Activated B cell treated with CpG ODN at 0.5 μM for 24 hours (primary cell): ENCODE data around the gene DENND6B. TPM values are rescaled to one million over a fixed set of nuclear protein-coding genes. Genes with fewer than 3 reads are reported as not detected.

Experiments
- ATAC-seq: fragments of 200-7000 bp; cut with Tn5 transposase; one replicate; pipeline ENCODE4 v1.10.0; 2021; ENCODE audit warnings: low read depth, mild to moderate bottlenecking, moderate library complexity
- CTCF ChIA-PET: fragments of 350-600 bp; sonication (Branson Sonifier 250); formaldehyde crosslinking; loops from one replicate; lab custom pipeline; 2021; ENCODE audit warnings: antibody characterized with exemption; lab: Charles Lee
- POLR2A ChIA-PET: fragments of 350-600 bp; sonication (Branson Sonifier 250); formaldehyde crosslinking; loops from one replicate; lab custom pipeline; 2021; ENCODE audit warnings: antibody characterized with exemption; lab: Charles Lee
- DNase-seq: peaks from one replicate; pipeline ENCODE4 v3.0.0; 2022
- H3K27ac Mint-ChIP-seq: one replicate; pipeline ENCODE4 v1.8.0; 2020; ENCODE audit warnings: mixed read lengths
- H3K27me3 Mint-ChIP-seq: one replicate; pipeline ENCODE4 v1.8.0; 2021; ENCODE audit warnings: mixed read lengths
- H3K36me3 Mint-ChIP-seq: one replicate; pipeline ENCODE4 v1.8.0; 2021; ENCODE audit warnings: low read depth, mixed read lengths
- H3K4me1 Mint-ChIP-seq: one replicate; pipeline ENCODE4 v1.8.0; 2021; ENCODE audit warnings: mixed read lengths
- H3K4me3 Mint-ChIP-seq: one replicate; pipeline ENCODE4 v1.8.0; 2020; ENCODE audit warnings: mild to moderate bottlenecking, mixed read lengths
- H3K9me3 Mint-ChIP-seq: one replicate; pipeline ENCODE4 v1.8.0; 2020; ENCODE audit warnings: mixed read lengths
- intact Hi-C: fragments of 100-400 bp; cut with micrococcal nuclease; formaldehyde crosslinking; loops from one replicate; pipeline ENCODE4 v1.15.1; 2024
- total RNA-seq: library from RNA; stranded (reverse); gene quantifications from 2 replicates; pipeline ENCODE4 v1.2.3, GENCODE V29; 2022
- TF ChIP-seq, protein P1 (sequence below): fragments of 200-600 bp; IDR thresholded peaks from one replicate; pipeline ENCODE4 v1.8.0; 2022; ENCODE audit warnings: antibody characterized with exemption, mild to moderate bottlenecking

DENND6B gene
- total RNA-seq, 1 donor from 2014 or later: 5.2 TPM

DNA sequence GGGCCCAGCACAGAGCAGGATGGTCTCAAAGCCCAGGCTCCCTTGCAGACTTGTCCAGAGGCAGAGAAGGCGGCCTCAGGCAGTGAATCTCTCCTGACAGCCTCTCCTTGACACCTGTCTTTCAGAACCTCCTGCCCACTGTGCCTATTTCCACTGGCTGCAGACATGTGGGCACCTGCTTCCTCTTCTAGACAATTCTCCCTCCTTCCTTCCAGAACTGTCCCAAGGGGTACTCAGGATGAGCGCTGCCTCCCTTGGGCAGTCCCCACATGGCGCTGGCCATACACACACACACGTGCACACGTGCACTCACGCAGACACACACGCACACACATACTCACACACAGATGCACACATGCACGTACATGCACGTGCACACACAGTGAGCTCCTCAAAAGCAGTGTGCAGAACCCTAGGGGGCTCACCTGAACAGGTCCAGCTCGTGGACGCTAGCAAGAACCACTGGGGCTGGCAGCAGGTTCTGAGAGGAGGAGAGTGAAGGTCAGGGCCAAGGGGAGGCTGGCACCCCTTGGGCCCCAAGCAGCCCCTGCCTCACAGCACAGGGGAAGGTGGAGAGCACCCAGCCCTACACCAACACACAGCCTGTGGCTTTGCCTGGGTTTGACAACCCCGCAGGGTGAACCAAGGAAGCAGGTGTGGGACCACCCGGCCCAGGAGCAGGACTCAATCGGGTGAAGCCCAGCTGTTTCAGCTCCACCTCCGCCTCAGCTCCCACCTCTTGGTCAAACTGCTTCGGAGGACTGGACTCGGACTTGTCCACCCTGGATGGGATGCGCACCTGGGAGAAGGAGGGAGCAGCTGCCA is 11.3 kb downstream of the DENND6B start:
- Mint-ChIP-seq H3K27ac (peak overlapping the region; percentile 62), H3K27me3 (no peaks in the 10 kb centered on the region), H3K36me3 (no peaks in the 10 kb centered on the region), H3K4me1 (peaks cover 57% of the 10 kb centered on the region), H3K9me3 (no peaks in the 10 kb centered on the region), H3K4me3 (peak overlapping the region; percentile 21)
- CTCF ChIA-PET: interaction anchor here (1.8 kb wide), 1 partner anchor 11 kb away, joined by 11 read pairs; the partner anchor contains the start of gene DENND6B
- ATAC-seq (no peak), DNase-seq (no peak)
- intact Hi-C loops: loop anchor here (2.0 kb wide), 1 partner anchor 15 kb away; no protein-coding TSS in a partner anchor
- TF ChIP-seq, protein P1, sequence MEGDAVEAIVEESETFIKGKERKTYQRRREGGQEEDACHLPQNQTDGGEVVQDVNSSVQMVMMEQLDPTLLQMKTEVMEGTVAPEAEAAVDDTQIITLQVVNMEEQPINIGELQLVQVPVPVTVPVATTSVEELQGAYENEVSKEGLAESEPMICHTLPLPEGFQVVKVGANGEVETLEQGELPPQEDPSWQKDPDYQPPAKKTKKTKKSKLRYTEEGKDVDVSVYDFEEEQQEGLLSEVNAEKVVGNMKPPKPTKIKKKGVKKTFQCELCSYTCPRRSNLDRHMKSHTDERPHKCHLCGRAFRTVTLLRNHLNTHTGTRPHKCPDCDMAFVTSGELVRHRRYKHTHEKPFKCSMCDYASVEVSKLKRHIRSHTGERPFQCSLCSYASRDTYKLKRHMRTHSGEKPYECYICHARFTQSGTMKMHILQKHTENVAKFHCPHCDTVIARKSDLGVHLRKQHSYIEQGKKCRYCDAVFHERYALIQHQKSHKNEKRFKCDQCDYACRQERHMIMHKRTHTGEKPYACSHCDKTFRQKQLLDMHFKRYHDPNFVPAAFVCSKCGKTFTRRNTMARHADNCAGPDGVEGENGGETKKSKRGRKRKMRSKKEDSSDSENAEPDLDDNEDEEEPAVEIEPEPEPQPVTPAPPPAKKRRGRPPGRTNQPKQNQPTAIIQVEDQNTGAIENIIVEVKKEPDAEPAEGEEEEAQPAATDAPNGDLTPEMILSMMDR: no peak
- POLR2A ChIA-PET: interaction anchor here (0.5 to 3.7 kb wide), 16 partner anchors 9 to 305 kb away, joined by 3 to 58 read pairs (median 6); partner anchors contain the start of genes CHKB and SCO2

DNA sequence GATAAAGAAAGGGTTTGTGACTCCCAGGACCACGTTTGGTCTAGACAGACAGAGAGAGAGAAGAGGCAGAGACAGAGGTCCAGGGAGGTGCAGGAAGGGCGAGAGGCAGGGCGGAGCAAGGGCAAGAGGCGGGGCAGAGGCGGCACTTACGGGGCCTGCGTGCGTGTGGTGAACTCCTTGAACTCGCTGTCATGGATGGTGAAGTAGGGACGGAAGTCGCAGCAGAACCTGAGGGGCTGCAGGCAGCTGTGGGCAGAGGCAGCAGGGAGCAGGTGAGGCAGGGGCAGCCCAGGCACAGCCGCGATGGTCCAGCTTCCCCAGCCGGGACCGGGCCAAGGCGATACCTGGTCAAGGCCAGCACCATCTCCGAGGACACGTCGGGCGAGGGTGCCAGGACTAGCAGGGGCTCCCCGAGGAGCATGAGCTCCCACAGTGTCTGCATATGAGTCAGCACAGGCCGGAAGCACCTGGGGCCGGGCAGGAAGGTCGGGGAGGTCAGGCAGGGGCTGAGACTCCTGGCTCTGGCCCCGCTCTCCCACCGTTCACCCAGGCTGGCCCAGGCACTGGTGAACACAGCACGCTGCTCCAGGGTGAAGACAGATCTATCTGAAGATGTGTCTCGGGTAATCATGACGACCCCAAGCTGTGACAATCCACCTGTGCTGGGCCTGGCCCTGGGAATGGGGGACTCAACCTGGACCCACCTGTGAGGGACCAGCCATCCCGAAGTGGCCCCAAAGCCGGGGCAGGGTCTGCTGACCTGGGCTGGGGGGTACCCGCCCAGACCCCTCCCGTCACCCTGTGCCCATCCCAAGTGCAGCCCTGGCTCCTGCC is 12.1 kb downstream of the DENND6B start:
- CTCF ChIA-PET: interaction anchor here (0.7 to 1.8 kb wide), 3 partner anchors 12 to 21 kb away, joined by 3 to 11 read pairs (median 5); partner anchors contain the start of gene DENND6B
- Mint-ChIP-seq H3K36me3 (no peaks in the 10 kb centered on the region), H3K27me3 (no peaks in the 10 kb centered on the region), H3K27ac (peak overlapping the region; percentile 86), H3K9me3 (no peaks in the 10 kb centered on the region), H3K4me1 (peaks cover 52% of the 10 kb centered on the region), H3K4me3 (peak overlapping the region; percentile 77)
- DNase-seq (peak; percentile 76), ATAC-seq (peak; percentile 90)
- intact Hi-C loops: loop anchor here (1.0 to 2.0 kb wide), 4 partner anchors 9 to 22 kb away; partner anchors contain the start of gene DENND6B
- POLR2A ChIA-PET: interaction anchor here (0.5 to 3.7 kb wide), 14 partner anchors 9 to 224 kb away, joined by 3 to 58 read pairs (median 8); partner anchors contain the start of genes SCO2 and TYMP
- TF ChIP-seq, protein P1: no peak

DNA sequence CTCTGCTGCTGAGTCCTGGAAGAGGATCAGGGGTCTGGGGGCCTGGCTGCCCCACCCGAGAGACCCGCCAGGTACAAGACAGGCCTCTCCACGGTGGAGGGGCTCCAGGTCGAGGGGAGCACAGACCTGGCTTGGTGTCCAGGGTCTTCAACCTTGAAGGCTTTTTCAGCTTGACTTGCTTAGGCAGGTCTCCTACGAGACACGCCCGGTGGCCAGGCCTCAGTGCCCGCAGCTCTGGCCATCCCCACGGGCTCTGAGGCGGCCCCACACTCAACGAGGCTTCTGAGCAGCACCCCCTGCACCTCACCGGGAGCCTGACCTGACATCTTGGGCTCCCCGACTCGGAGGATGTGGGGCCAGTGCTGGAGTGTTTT is 12.7 kb downstream of the DENND6B start:
- intact Hi-C loops: loop anchor here (1.0 to 2.0 kb wide), 4 partner anchors 9 to 22 kb away; partner anchors contain the start of gene DENND6B
- no peaks in the 10 kb centered on the region for H3K27me3 Mint-ChIP-seq
- ChIA-PET POLR2A (interaction anchor here (0.5 to 3.7 kb wide), 8 partner anchors 8 to 216 kb away, joined by 3 to 58 read pairs (median 14); partner anchors contain the start of gene TYMP), CTCF (interaction anchor here (0.7 to 1.8 kb wide), 3 partner anchors 12 to 20 kb away, joined by 3 to 11 read pairs (median 5); partner anchors contain the start of gene DENND6B)
- no peaks in the 10 kb centered on the region for H3K36me3 Mint-ChIP-seq
- H3K4me3 Mint-ChIP-seq: peak overlapping the region; percentile 77
- no peak for DNase-seq
- peaks cover 50% of the 10 kb centered on the region for H3K4me1 Mint-ChIP-seq
- ATAC-seq: no peak
- H3K9me3 Mint-ChIP-seq: no peaks in the 10 kb centered on the region
- H3K27ac Mint-ChIP-seq: peak overlapping the region; percentile 86
- TF ChIP-seq, protein P1: no peak

DNA sequence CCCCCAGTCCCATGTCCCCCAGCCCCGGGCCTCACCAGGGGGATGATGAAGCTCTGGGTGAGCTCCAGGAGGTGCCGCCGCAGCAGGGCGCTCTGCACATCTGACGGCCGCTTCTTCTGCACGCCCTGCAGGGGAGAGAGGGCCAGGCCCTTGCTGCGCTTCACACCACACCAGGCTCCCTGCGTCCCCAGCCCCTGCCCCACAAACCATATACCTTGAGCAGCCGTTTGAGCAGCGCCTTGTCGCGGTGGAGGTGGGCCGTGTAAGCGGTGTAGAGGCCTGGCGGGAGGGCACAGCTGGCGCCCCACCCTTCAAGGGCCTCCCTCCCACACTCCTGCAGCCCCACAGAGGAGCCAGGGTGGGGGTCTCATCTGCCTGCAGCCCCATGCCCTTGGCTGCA is 13.2 kb downstream of the DENND6B start:
- ATAC-seq (no peak), DNase-seq (no peak)
- intact Hi-C loops: no loop called here
- ChIA-PET POLR2A (interaction anchor here (0.5 to 3.7 kb wide), 6 partner anchors 10 to 216 kb away, joined by 3 to 58 read pairs (median 12); partner anchors contain the start of gene TYMP), CTCF (no interaction called here)
- TF ChIP-seq, protein P1: no peak
- Mint-ChIP-seq H3K9me3 (no peaks in the 10 kb centered on the region), H3K36me3 (no peaks in the 10 kb centered on the region), H3K4me3 (no peak overlapping the region), H3K27me3 (no peaks in the 10 kb centered on the region), H3K4me1 (peaks cover 50% of the 10 kb centered on the region), H3K27ac (peak overlapping the region; percentile 86)
